Duodenal mucosa (tissue), 2 donors: ENCODE measurements around the gene MAD1L1.

Experiments
- H3K27ac ChIP-seq: one replicate; pipeline ENCODE4 v1.7.0; 2013; ENCODE audit warnings: low read depth, low read length
- H3K27me3 ChIP-seq, 2 donors: one replicate each; pipeline ENCODE4 v1.7.0; 2013; ENCODE audit warnings: low read length in 2 of 2, control low read depth in 1 of 2; ENCODE audit not compliant: insufficient read depth in 2 of 2, control insufficient read depth in 1 of 2
- H3K36me3 ChIP-seq, 2 donors: one replicate each; pipeline ENCODE4 v1.7.0; 2013; ENCODE audit warnings: low read length in 2 of 2, control low read depth in 1 of 2; ENCODE audit not compliant: insufficient read depth in 2 of 2, control insufficient read depth in 1 of 2
- H3K4me1 ChIP-seq, 2 donors: one replicate each; pipeline ENCODE4 v1.7.0; 2013; ENCODE audit warnings: low read length in 2 of 2, control low read depth in 1 of 2; ENCODE audit not compliant: insufficient read depth in 2 of 2, control insufficient read depth in 1 of 2
- H3K4me3 ChIP-seq, 2 donors: one replicate each; pipeline ENCODE4 v1.7.0; 2013; ENCODE audit warnings: low read length in 2 of 2, low read depth in 1 of 2
- H3K9ac ChIP-seq, 2 donors: one replicate each; pipeline ENCODE4 v1.7.0; 2013; ENCODE audit warnings: low read length in 2 of 2, low read depth in 1 of 2
- H3K9me3 ChIP-seq, 2 donors: one replicate each; pipeline ENCODE4 v1.7.0; 2013; ENCODE audit warnings: low read length in 2 of 2, control low read depth in 1 of 2; ENCODE audit not compliant: control insufficient read depth in 1 of 2

MAD1L1 gene

GRCh38 chr7:2219606-2220005, 13.1 kb downstream of the MAD1L1 start:
- no peaks in the 10 kb centered on the region for H3K9me3 ChIP-seq
- H3K27ac ChIP-seq: no peak overlapping the region
- H3K4me1 ChIP-seq: no peaks in the 10 kb centered on the region
- H3K9ac ChIP-seq: no peak overlapping the region
- H3K27me3 ChIP-seq: no peaks in the 10 kb centered on the region
- H3K4me3 ChIP-seq: no peak overlapping the region
- peaks cover 10 to 67% of the 10 kb centered on the region in 2 donors for H3K36me3 ChIP-seq

GRCh38 chr7:2219136-2219535, 13.6 kb downstream of the MAD1L1 start:
- Histone ChIP-seq H3K27me3 (no peaks in the 10 kb centered on the region), H3K9me3 (no peaks in the 10 kb centered on the region), H3K4me1 (no peaks in the 10 kb centered on the region), H3K27ac (no peak overlapping the region), H3K36me3 (peaks cover 15 to 67% of the 10 kb centered on the region in 2 donors), H3K4me3 (no peak overlapping the region), H3K9ac (no peak overlapping the region)

GRCh38 chr7:2218444-2218785, 14.3 kb downstream of the MAD1L1 start:
- Histone ChIP-seq H3K9me3 (no peaks in the 10 kb centered on the region), H3K9ac (no peak overlapping the region), H3K36me3 (peaks cover 21 to 70% of the 10 kb centered on the region in 2 donors), H3K27ac (no peak overlapping the region), H3K4me3 (no peak overlapping the region), H3K4me1 (no peaks in the 10 kb centered on the region), H3K27me3 (no peaks in the 10 kb centered on the region)

GRCh38 chr7:2217716-2218443, 14.9 kb downstream of the MAD1L1 start:
- Histone ChIP-seq H3K27ac (no peak overlapping the region), H3K27me3 (no peaks in the 10 kb centered on the region), H3K36me3 (peaks cover 21 to 72% of the 10 kb centered on the region in 2 donors), H3K4me1 (no peaks in the 10 kb centered on the region), H3K9me3 (no peaks in the 10 kb centered on the region), H3K9ac (no peak overlapping the region), H3K4me3 (no peak overlapping the region)

- H3K9me3 ChIP-seq: no peaks in the 10 kb centered on the region
- no peaks in the 10 kb centered on the region for H3K4me1 ChIP-seq
- no peaks in the 10 kb centered on the region for H3K27me3 ChIP-seq
- H3K27ac ChIP-seq: no peak overlapping the region
- H3K9ac ChIP-seq: no peak overlapping the region
- peaks cover 21 to 73% of the 10 kb centered on the region in 2 donors for H3K36me3 ChIP-seq
- no peak overlapping the region for H3K4me3 ChIP-seq
These were observed 15.5 kb downstream of the MAD1L1 start for GRCh38 chr7:2217206-2217605.

GRCh38 chr7:2215851-2216250, 16.9 kb downstream of the MAD1L1 start:
- no peaks in the 10 kb centered on the region for H3K9me3 ChIP-seq
- H3K4me3 ChIP-seq: no peak overlapping the region
- H3K9ac ChIP-seq: no peak overlapping the region
- H3K27ac ChIP-seq: no peak overlapping the region
- peaks cover 21 to 72% of the 10 kb centered on the region in 2 donors for H3K36me3 ChIP-seq
- no peaks in the 10 kb centered on the region for H3K4me1 ChIP-seq
- H3K27me3 ChIP-seq: no peaks in the 10 kb centered on the region

- H3K9ac ChIP-seq: no peak overlapping the region
- no peak overlapping the region for H3K4me3 ChIP-seq
- peaks cover 25 to 67% of the 10 kb centered on the region in 2 donors for H3K36me3 ChIP-seq
- H3K27me3 ChIP-seq: no peaks in the 10 kb centered on the region
- H3K4me1 ChIP-seq: no peaks in the 10 kb centered on the region
- H3K27ac ChIP-seq: no peak overlapping the region
- H3K9me3 ChIP-seq: no peaks in the 10 kb centered on the region
These were observed 18.1 kb downstream of the MAD1L1 start for GRCh38 chr7:2214636-2215035.

- no peak overlapping the region for H3K27ac ChIP-seq
- H3K36me3 ChIP-seq: peaks cover 25 to 74% of the 10 kb centered on the region in 2 donors
These were observed 19.1 kb downstream of the MAD1L1 start for GRCh38 chr7:2213551-2214215.

GRCh38 chr7:2212906-2213305, 19.8 kb downstream of the MAD1L1 start:
- Histone ChIP-seq H3K36me3 (peaks cover 25 to 73% of the 10 kb centered on the region in 2 donors), H3K9me3 (no peaks in the 10 kb centered on the region), H3K27ac (no peak overlapping the region), H3K4me1 (no peaks in the 10 kb centered on the region), H3K27me3 (no peaks in the 10 kb centered on the region), H3K9ac (no peak overlapping the region), H3K4me3 (no peak overlapping the region)

More at GRCh38 chr7:2213551-2214215, 19.1 kb downstream of the MAD1L1 start:
- Histone ChIP-seq H3K27me3 (no peaks in the 10 kb centered on the region), H3K4me1 (no peaks in the 10 kb centered on the region), H3K4me3 (no peak overlapping the region), H3K9me3 (no peaks in the 10 kb centered on the region), H3K9ac (no peak overlapping the region)

- H3K9ac ChIP-seq: no peak overlapping the region
- H3K9me3 ChIP-seq: no peaks in the 10 kb centered on the region
- H3K4me1 ChIP-seq: no peaks in the 10 kb centered on the region
- H3K27me3 ChIP-seq: no peaks in the 10 kb centered on the region
- no peak overlapping the region for H3K4me3 ChIP-seq
- no peak overlapping the region for H3K27ac ChIP-seq
- H3K36me3 ChIP-seq: peaks cover 27 to 70% of the 10 kb centered on the region in 2 donors
These were observed 20.8 kb downstream of the MAD1L1 start for GRCh38 chr7:2211926-2212325.
